Ovary (tissue), 10 donors: Measurements from ENCODE around the gene COL8A1. TPM values are rescaled to one million over a fixed set of nuclear protein-coding genes. Genes with fewer than 3 reads are reported as not detected.
A peak's percentile ranks its signal among the peaks of the same experiment; 100 is the strongest.
"Not testable (repeated sequence)": the region's sequence is repeated elsewhere in the genome, so short reads cannot be mapped to it uniquely, and the experiment has no call there.

Experiments used
- DNase-seq, 5 donors: peaks; one replicate each; pipeline ENCODE4 v3.0.0-alpha.2; 2019 to 2020
- H3K27ac ChIP-seq, 2 donors: fragments of 200-600 bp; one replicate each; pipeline versions ENCODE4 v1.5.1 to v1.8.0; 2019 to 2022
- H3K27me3 ChIP-seq: fragments of 200-600 bp; one replicate; pipeline ENCODE4 v1.8.0; 2022
- H3K36me3 ChIP-seq: fragments of 200-600 bp; sonication (generic); one replicate; pipeline ENCODE4 v1.5.1; 2019
- H3K4me1 ChIP-seq: one replicate; pipeline ENCODE4 v1.8.1; 2013; ENCODE audit warnings: mild to moderate bottlenecking, moderate library complexity; ENCODE audit not compliant: insufficient read depth
- H3K4me3 ChIP-seq: fragments of 200-600 bp; sonication (generic); one replicate; pipeline ENCODE4 v1.5.1; 2017
- H3K9me3 ChIP-seq, 2 donors: fragments of 200-600 bp in 1 of 2; sonication (generic) in 1 of 2; one replicate each; pipeline versions ENCODE4 v1.5.1 to v1.8.1; 2013 to 2019; ENCODE audit warnings: mild to moderate bottlenecking in 1 of 2, moderate library complexity in 1 of 2
- CTCF ChIP-seq, 3 donors: fragments of 450-650 bp in 2 of 3; fragments of 200-600 bp in 1 of 3; IDR thresholded peaks; one replicate each; pipeline versions ENCODE4 v1.5.1 to v1.8.0; 2016 to 2022; ENCODE audit warnings: antibody characterized with exemption in 3 of 3, mild to moderate bottlenecking in 1 of 3
- EP300 ChIP-seq: sonication (generic); formaldehyde crosslinking; IDR thresholded peaks from one replicate; pipeline ENCODE4 v1.6.1; 2017; ENCODE audit warnings: antibody characterized with exemption
- POLR2A ChIP-seq: fragments of 450-650 bp; IDR thresholded peaks from one replicate; pipeline ENCODE4 v1.6.1; 2017; ENCODE audit warnings: antibody characterized with exemption, mild to moderate bottlenecking, moderate library complexity
- WGBS, 3 donors: extraction: QIAGEN DNeasy Blood & Tissue Kit in 1 of 3; methylation state at CpG; one replicate each; pipeline versions ENCODE4 v1.1.5 to v1.1.7; 2013 to 2017; 5-methylcytosine and 5-hydroxymethylcytosine counted together
- intact Hi-C, 4 donors: fragments of 100-400 bp; cut with DNase I; formaldehyde crosslinking; loops; one replicate each; pipeline versions ENCODE4 v1.11.0 to v1.15.1; 2022 to 2023
- long read RNA-seq, 3 donors: library from polyadenylated mRNA in 2 of 3; unstranded in 2 of 3; transcript quantifications; one replicate each; pipeline ENCODE4 v2.0.0 and lab custom pipeline, GENCODE V29; 2021 to 2026
- polyA plus RNA-seq, 2 donors: library from polyadenylated mRNA; stranded (reverse); fragments of 200-250 nt in 1 of 2; fragments of 350-450 nt in 1 of 2; fragmentation: Illumina TruSeq in 1 of 2; extraction: RNeasy Lipid Tissue Mini Kit (QIAGEN cat#74804) in 1 of 2; gene quantifications; one replicate each; pipeline ENCODE4 v1.2.3, GENCODE V29; 2013 to 2014
- total RNA-seq, 7 donors: library from RNA; depleted of rRNA in 2 of 7; stranded (reverse); fragments of >200 nt in 2 of 7; fragmentation: NEBNext Ultra II Directional in 3 of 7; extraction: Animal tissue kit (Norgen Biotek cat#: 25700) in 3 of 7; gene quantifications; one replicate each; pipeline versions ENCODE4 v1.1.0 to v1.2.4, GENCODE V29; 2016 to 2023
- donor health status: DM: no; HTN: no; CAD: no; lungs with moderate emphysema.
- donor health status: DM: no; HTN: no; CAD: no.
- donor health status: Bipolar disorder and iron deficiency.
- donor health status: DM: yes; HTN: yes; CAD: no.
- donor health status: DM: no; HTN: no; CAD: no.
- donor health status: DM: yes; HTN: yes; CAD: no.

The COL8A1 gene
- total RNA-seq (10 to 100 TPM in 4 of 7 donors, 1 to 10 TPM in 3; 2.0 to 37.2 (median 11.9) TPM), polyA plus RNA-seq (10 to 100 TPM in 1 of 2 donors, 1 to 10 TPM in 1; 8.0 to 27.3 TPM)
- long read RNA-seq, donor 1, full-length matches to known transcripts = 92 of 143 reads
- long read RNA-seq, donor 1, partial matches to known transcripts = 9 of 143 reads
- long read RNA-seq, donor 1, other reads (novel, unspliced or antisense) = 42 of 143 reads
- long read RNA-seq, donor 2, partial matches to known transcripts = 0 of 1 reads
- long read RNA-seq, donor 2, other reads (novel, unspliced or antisense) = 0 of 1 reads
- long read RNA-seq, donor 3, full-length matches to known transcripts = 13 of 19 reads
- long read RNA-seq, donor 3, partial matches to known transcripts = 0 of 19 reads
- long read RNA-seq, donor 3, other reads (novel, unspliced or antisense) = 6 of 19 reads

GRCh38 chr3:99638167-99638948 lies at the start of gene COL8A1:
Gene COL8A1, plus strand, starts transcription at chr3:99638594. Its CDS starts 152,089 bp downstream, at chr3:99790683.
- intact Hi-C loops = no loop called here
- Histone ChIP-seq H3K27me3 (no peaks in the 10 kb centered on the region), H3K36me3 (no peaks in the 10 kb centered on the region), H3K4me1 (peaks cover 3% of the 10 kb centered on the region), H3K4me3 (peak within 1 kb of the TSS; percentile 63), H3K27ac (peak within 1 kb of the TSS; percentile 46 to 52), H3K9me3 (no peaks in the 10 kb centered on the region)
- peak; percentile 43 for TF ChIP-seq POLR2A
- TF ChIP-seq EP300 = no peak
- 2 to 3% (median 2%) methylated on average over 26 of the region's 26 CpGs for WGBS, 3 donors
- peak; percentile 56 to 63 (median 62) for DNase-seq

- intact Hi-C loops, H3K27ac ChIP-seq, DNase-seq, H3K4me1 ChIP-seq, H3K9me3 ChIP-seq, H3K4me3 ChIP-seq, H3K27me3 ChIP-seq, H3K36me3 ChIP-seq: not testable (repeated sequence)
- 53 to 90% (median 76%) methylated on average over 3 to 4 of the region's 4 CpGs for WGBS, 3 donors
Measured at GRCh38 chr3:99589168-99589567, 49.2 kb upstream of the COL8A1 start.

GRCh38 chr3:99599894-99600293 lies 38.5 kb upstream of the COL8A1 start:
- no peak for DNase-seq
- Histone ChIP-seq H3K4me3 (no peak overlapping the region), H3K36me3 (no peaks in the 10 kb centered on the region), H3K9me3 (no peaks in the 10 kb centered on the region), H3K27me3 (no peaks in the 10 kb centered on the region), H3K4me1 (no peaks in the 10 kb centered on the region), H3K27ac (no peak overlapping the region)
- 78 to 84% (median 79%) methylated on average over 5 of the region's 5 CpGs for WGBS, 3 donors
- no peak for TF ChIP-seq EP300
- no peak for TF ChIP-seq CTCF (IDR thresholded peaks at IDR 0.05)
- no peak for TF ChIP-seq POLR2A
- intact Hi-C loops = no loop called here

GRCh38 chr3:99601515-99601914 lies 36.9 kb upstream of the COL8A1 start:
- Histone ChIP-seq H3K4me1 (no peaks in the 10 kb centered on the region), H3K4me3 (no peak overlapping the region), H3K27ac (no peak overlapping the region), H3K27me3 (no peaks in the 10 kb centered on the region), H3K36me3 (no peaks in the 10 kb centered on the region), H3K9me3 (no peaks in the 10 kb centered on the region)
- intact Hi-C loops = no loop called here
- WGBS, 3 donors = 91 to 96% (median 95%) methylated on average over 1 of the region's 1 CpG
- TF ChIP-seq EP300 = no peak
- no peak for TF ChIP-seq POLR2A
- no peak for TF ChIP-seq CTCF (IDR thresholded peaks at IDR 0.05)
- DNase-seq = no peak

GRCh38 chr3:99602183-99602582 lies 36.2 kb upstream of the COL8A1 start:
- WGBS, 3 donors = 71 to 79% (median 72%) methylated on average over 3 of the region's 3 CpGs
- H3K9me3 ChIP-seq = no peaks in the 10 kb centered on the region
- no peak for TF ChIP-seq POLR2A
- no peak for TF ChIP-seq CTCF (IDR thresholded peaks at IDR 0.05)
- TF ChIP-seq EP300 = no peak
- H3K27ac ChIP-seq = no peak overlapping the region
- intact Hi-C loops = no loop called here
- no peak overlapping the region for H3K4me3 ChIP-seq
- DNase-seq = no peak
- H3K4me1 ChIP-seq = no peaks in the 10 kb centered on the region
- no peaks in the 10 kb centered on the region for H3K36me3 ChIP-seq
- H3K27me3 ChIP-seq = no peaks in the 10 kb centered on the region
